Astrocyte (in vitro differentiated cells and primary cell): ENCODE measurements around the gene LRRFIP1. TPM values are rescaled to one million over a fixed set of nuclear protein-coding genes. Genes with fewer than 3 reads are reported as not detected.

Experiments used
- DNase-seq: peaks from one replicate; pipeline ENCODE4 v3.0.0-alpha.2; 2010; ENCODE audit warnings: low read depth
- FAIRE-seq: peaks from 2 replicates; lab custom pipeline; 2011; peaks lifted over from hg19 to GRCh38; lab: Jason Lieb, UNC
- H2AFZ ChIP-seq: 2 replicates; pipeline ENCODE4 v1.6.0; 2012; ENCODE audit warnings: low read depth, low read length, inconsistent platforms
- H3K27ac ChIP-seq: 2 replicates; pipeline ENCODE4 v1.5.1; 2011; ENCODE audit warnings: low read depth, low read length, inconsistent platforms
- H3K27me3 ChIP-seq: 2 replicates; pipeline ENCODE4 v1.6.0; 2011; ENCODE audit warnings: low read length, inconsistent platforms; ENCODE audit not compliant: insufficient read depth
- H3K36me3 ChIP-seq: 2 replicates; pipeline ENCODE4 v1.5.1; 2011; ENCODE audit warnings: low read length, inconsistent platforms; ENCODE audit not compliant: insufficient read depth
- H3K4me1 ChIP-seq: 2 replicates; pipeline ENCODE4 v1.5.1; 2011; ENCODE audit warnings: low read length, inconsistent platforms; ENCODE audit not compliant: insufficient read depth
- H3K4me2 ChIP-seq: 2 replicates; pipeline ENCODE4 v1.6.0; 2012; ENCODE audit warnings: low read length, inconsistent platforms
- H3K4me3 ChIP-seq: 2 replicates; pipeline ENCODE4 v1.5.1; 2011; ENCODE audit warnings: low read depth, mild to moderate bottlenecking, low read length, inconsistent platforms; ENCODE audit not compliant: insufficient read depth
- H3K79me2 ChIP-seq: 2 replicates; pipeline ENCODE4 v1.6.0; 2012; ENCODE audit warnings: mild to moderate bottlenecking, low read length, inconsistent platforms; ENCODE audit not compliant: insufficient read depth
- H3K9ac ChIP-seq: 2 replicates; pipeline ENCODE4 v1.6.0; 2012; ENCODE audit warnings: mild to moderate bottlenecking, low read length, inconsistent platforms
- H3K9me3 ChIP-seq: 2 replicates; pipeline ENCODE4 v1.5.1; 2012; ENCODE audit warnings: low read depth, mild to moderate bottlenecking, low read length, inconsistent platforms; ENCODE audit not compliant: insufficient read depth
- H4K20me1 ChIP-seq: 2 replicates; pipeline ENCODE4 v1.6.0; 2012; ENCODE audit warnings: low read length, inconsistent platforms; ENCODE audit not compliant: insufficient read depth
- H3K27ac Mint-ChIP-seq: one replicate; pipeline ENCODE4 v1.8.0; 2021; ENCODE audit warnings: mild to moderate bottlenecking, mixed read lengths; ENCODE audit not compliant: unreplicated experiment
- H3K27me3 Mint-ChIP-seq: one replicate; pipeline ENCODE4 v1.8.0; 2021; ENCODE audit warnings: low read depth, mixed read lengths; ENCODE audit not compliant: unreplicated experiment
- H3K36me3 Mint-ChIP-seq: one replicate; pipeline ENCODE4 v1.8.0; 2021; ENCODE audit warnings: low read depth, mixed read lengths; ENCODE audit not compliant: unreplicated experiment
- H3K4me1 Mint-ChIP-seq: one replicate; pipeline ENCODE4 v1.8.0; 2021; ENCODE audit warnings: low read depth, mixed read lengths; ENCODE audit not compliant: unreplicated experiment
- H3K4me3 Mint-ChIP-seq: one replicate; pipeline ENCODE4 v1.8.0; 2021; ENCODE audit warnings: mild to moderate bottlenecking, moderate library complexity, mixed read lengths; ENCODE audit not compliant: unreplicated experiment
- H3K9me3 Mint-ChIP-seq: one replicate; pipeline ENCODE4 v1.8.0; 2021; ENCODE audit warnings: mild to moderate bottlenecking, mixed read lengths; ENCODE audit not compliant: unreplicated experiment
- CTCF ChIP-seq: IDR thresholded peaks from 2 replicates; pipeline ENCODE4 v1.5.1; 2011; ENCODE audit warnings: low read depth, mild to moderate bottlenecking, inconsistent platforms, low read length, moderate library complexity; ENCODE audit not compliant: insufficient read depth
- EZH2 ChIP-seq: IDR thresholded peaks from 2 replicates; pipeline ENCODE4 v1.6.1; 2012; ENCODE audit warnings: mild to moderate bottlenecking, low read length, inconsistent platforms; ENCODE audit not compliant: insufficient read depth
- total RNA-seq: library from RNA; stranded (reverse); gene quantifications from 2 replicates; pipeline ENCODE4 v1.2.1, GENCODE V29; 2021

Gene LRRFIP1
- total RNA-seq, 1 donor from 2014 or later, result 83.3 TPM

GRCh38 chr2:237613679-237614078 lies 13.7 kb upstream of the LRRFIP1 start:
- TF ChIP-seq CTCF (no peak), EZH2 (no peak)
- Histone ChIP-seq H3K4me3 (no peak overlapping the region), H3K79me2 (no peaks in the 10 kb centered on the region), H3K36me3 (no peaks in the 10 kb centered on the region), H3K9ac (no peak overlapping the region), H3K4me2 (peak overlapping the region; percentile 10), H3K4me1 (peaks cover 34% of the 10 kb centered on the region), H2AFZ (no peak overlapping the region), H3K27ac (no peak overlapping the region), H3K9me3 (no peaks in the 10 kb centered on the region), H4K20me1 (no peaks in the 10 kb centered on the region), H3K27me3 (no peaks in the 10 kb centered on the region)
- Mint-ChIP-seq H3K36me3 (peaks cover 5% of the 10 kb centered on the region), H3K9me3 (no peaks in the 10 kb centered on the region), H3K27ac (peak overlapping the region; percentile 67), H3K4me1 (peaks cover 37% of the 10 kb centered on the region), H3K27me3 (no peaks in the 10 kb centered on the region), H3K4me3 (peak overlapping the region; percentile 30)
- FAIRE-seq, result no peak
- DNase-seq, result no peak

GRCh38 chr2:237614151-237614720 lies 13.2 kb upstream of the LRRFIP1 start:
- no peak overlapping the region for H3K9ac ChIP-seq
- H3K4me2 ChIP-seq, result peak overlapping the region; percentile 10
- H3K9me3 Mint-ChIP-seq, result no peaks in the 10 kb centered on the region
- H3K36me3 Mint-ChIP-seq, result peaks cover 5% of the 10 kb centered on the region
- no peaks in the 10 kb centered on the region for H3K36me3 ChIP-seq
- peak; percentile 12 for TF ChIP-seq CTCF
- TF ChIP-seq EZH2, result no peak
- H3K79me2 ChIP-seq, result no peaks in the 10 kb centered on the region
- H3K27ac ChIP-seq, result no peak overlapping the region
- FAIRE-seq, result no peak
- peak overlapping the region; percentile 67 for H3K27ac Mint-ChIP-seq
- H3K4me3 Mint-ChIP-seq, result no peak overlapping the region
- no peak overlapping the region for H3K4me3 ChIP-seq
- peak; percentile 63 for DNase-seq
- no peak overlapping the region for H2AFZ ChIP-seq
- H4K20me1 ChIP-seq, result no peaks in the 10 kb centered on the region
- peaks cover 39% of the 10 kb centered on the region for H3K4me1 Mint-ChIP-seq
- H3K9me3 ChIP-seq, result no peaks in the 10 kb centered on the region
- no peaks in the 10 kb centered on the region for H3K27me3 Mint-ChIP-seq
- peaks cover 34% of the 10 kb centered on the region for H3K4me1 ChIP-seq
- H3K27me3 ChIP-seq, result no peaks in the 10 kb centered on the region

DNA sequence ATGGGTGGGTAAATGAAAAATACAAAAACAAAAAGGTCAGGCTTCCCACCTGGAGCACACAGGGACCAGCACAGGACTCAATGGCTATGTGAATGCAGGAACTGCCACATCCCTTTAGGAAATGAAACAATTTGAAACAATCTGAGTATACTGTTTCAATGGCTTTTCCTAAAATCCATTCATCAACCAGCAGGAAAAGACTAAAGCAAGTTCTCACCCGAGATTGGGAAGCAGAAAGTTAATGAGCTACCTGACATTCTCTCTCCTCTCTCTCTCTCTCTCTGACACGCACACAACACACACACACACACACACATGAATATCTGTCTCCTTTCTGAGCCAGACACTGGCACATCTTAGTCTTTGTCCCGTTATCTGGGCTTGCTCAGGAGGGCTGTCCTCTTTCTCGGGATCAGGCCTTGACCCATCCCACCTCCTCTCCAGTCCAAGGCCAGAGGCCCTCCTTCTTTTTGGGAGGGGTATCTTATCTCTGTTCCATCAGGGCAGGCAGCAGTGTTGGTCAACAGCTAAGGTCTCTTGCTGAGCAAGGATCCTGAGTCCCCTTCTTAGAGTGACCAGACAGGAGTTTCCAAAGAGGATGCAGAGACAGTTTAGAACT lies 11.6 kb upstream of the LRRFIP1 start:
- Histone ChIP-seq H4K20me1 (no peaks in the 10 kb centered on the region), H3K79me2 (no peaks in the 10 kb centered on the region), H3K4me2 (peak overlapping the region; percentile 62), H3K9me3 (no peaks in the 10 kb centered on the region), H3K4me3 (no peak overlapping the region), H3K27ac (peak overlapping the region; percentile 79), H3K36me3 (no peaks in the 10 kb centered on the region), H3K9ac (no peak overlapping the region), H3K27me3 (no peaks in the 10 kb centered on the region), H2AFZ (peak overlapping the region; percentile 44), H3K4me1 (peaks cover 34% of the 10 kb centered on the region)
- Mint-ChIP-seq H3K27ac (no peak overlapping the region), H3K27me3 (no peaks in the 10 kb centered on the region), H3K4me3 (no peak overlapping the region), H3K9me3 (no peaks in the 10 kb centered on the region), H3K4me1 (peaks cover 39% of the 10 kb centered on the region), H3K36me3 (peaks cover 5% of the 10 kb centered on the region)
- FAIRE-seq (no peak), DNase-seq (no peak)
- TF ChIP-seq CTCF (no peak), EZH2 (no peak)
